Inflammatory macrophage treated with lipopolysaccharide for 4 hours (primary cell): ENCODE data around the gene GCLM.
A peak's percentile ranks its signal among the peaks of the same experiment; 100 is the strongest.
"Not testable (repeated sequence)": the region's sequence is repeated elsewhere in the genome, so short reads cannot be mapped to it uniquely, and the experiment has no call there.

Experiments used
- DNase-seq: peaks from one replicate; pipeline ENCODE4 v3.0.0-alpha.2; 2020

The GCLM gene

GRCh38 chr1:93882269-93882668 is 27.0 kb downstream of the GCLM start:
- DNase-seq: no peak

DNA sequence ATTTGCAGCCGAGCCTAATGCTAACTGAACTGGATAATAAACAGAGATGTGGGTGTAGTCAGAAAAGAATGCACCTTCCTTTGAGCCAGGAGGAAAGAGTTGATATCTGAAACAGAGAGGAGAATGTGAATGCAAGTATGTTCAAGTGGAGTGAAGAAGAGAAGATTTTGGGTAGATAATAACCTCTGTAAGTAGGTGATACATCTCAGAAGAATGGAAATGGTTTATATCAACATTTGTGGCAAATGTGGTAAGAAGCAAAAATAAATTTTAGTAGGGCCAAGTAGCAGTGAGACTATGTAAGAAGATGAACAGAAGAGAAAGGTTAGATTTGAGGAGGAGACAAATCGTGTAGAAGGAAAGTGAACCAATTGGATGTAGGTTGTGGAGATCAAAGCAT is 28.5 kb downstream of the GCLM start:
- DNase-seq: no peak

DNA sequence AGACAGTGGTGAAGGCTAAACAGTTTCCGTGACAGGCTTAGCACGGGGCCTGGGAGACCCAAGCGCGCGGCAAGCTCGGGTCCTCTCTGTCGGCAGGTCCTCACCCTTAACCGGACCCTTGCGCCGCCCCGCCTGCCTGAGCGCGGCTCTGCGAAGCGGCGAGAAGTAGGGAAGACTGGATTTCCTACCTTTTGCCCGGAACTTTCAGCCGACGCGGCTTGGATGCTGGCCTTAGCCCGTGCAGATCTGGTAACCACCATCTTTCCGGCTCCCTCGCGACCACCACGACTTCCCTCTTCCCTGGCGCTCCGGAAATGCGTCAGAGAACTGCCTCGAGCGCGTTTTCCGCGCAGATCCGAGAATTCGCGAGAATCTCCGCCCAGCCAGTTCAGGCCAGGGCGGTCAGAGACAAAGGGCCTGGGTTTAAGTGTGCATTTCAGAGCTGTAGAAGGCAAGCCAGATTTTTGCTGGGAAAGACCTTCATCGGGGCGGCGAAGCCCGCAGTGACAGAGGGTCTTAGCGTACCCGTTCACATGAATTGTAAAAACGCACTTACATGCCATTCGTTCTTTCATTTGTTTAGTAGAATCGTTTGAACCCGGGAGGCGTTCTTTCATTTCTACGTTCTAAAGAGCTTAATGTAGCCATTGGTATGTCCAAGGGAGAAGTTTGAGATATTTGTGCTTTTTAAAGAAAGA is 30.2 kb downstream of the GCLM start, which contains the start of gene DNTTIP2:
Gene DNTTIP2 (minus strand): TSS at position 318 of the 698 bp plus-strand sequence. CDS start 58 bp downstream, at position 260.
- peak; percentile 91 for DNase-seq

DNA sequence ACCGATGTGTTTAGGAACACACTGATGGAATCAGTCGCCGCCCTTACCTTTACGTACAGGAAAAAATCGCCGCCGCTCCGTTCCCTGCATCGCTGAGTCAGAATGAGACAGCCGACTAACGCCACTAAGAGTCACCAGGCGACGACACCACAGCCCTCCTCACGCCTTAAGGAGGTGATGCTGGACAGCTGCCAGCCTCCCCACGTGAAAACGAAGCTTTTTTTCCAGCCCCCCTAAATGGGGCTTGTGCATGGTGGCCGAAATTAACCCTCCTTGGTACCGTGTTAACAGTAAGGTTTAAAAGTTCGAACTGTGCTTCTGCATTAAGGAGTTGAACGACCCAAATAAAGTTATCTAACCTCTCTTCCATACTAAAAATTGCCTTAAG is 30.7 kb downstream of the GCLM start:
- peak; percentile 80 for DNase-seq

GRCh38 chr1:93877529-93877928 is 31.7 kb downstream of the GCLM start:
- DNase-seq: no peak

GRCh38 chr1:93876244-93876643 is 33.0 kb downstream of the GCLM start:
- peak; percentile 29 for DNase-seq

- DNase-seq: peak; percentile 33
Observed at GRCh38 chr1:93874025-93874651, 35.1 kb downstream of the GCLM start.

DNA sequence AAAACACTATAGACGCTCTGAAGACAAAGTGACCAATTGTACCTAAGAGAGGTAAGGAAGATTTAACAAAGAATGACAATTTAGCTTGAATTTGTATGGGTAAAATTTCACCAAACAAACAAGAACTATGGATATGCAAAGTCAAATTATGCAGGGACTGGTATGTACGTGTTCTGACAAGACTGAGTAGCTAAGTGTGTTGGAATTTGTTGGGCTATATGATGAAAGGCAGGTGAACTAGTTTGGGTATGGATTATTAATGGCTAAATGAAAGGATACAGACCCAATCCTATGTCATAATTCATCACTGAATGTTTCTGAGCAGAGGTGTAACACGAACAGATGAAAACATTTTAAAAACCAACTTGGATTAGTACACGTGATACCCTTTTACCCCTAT is 37.9 kb downstream of the GCLM start:
- no peak for DNase-seq

DNA sequence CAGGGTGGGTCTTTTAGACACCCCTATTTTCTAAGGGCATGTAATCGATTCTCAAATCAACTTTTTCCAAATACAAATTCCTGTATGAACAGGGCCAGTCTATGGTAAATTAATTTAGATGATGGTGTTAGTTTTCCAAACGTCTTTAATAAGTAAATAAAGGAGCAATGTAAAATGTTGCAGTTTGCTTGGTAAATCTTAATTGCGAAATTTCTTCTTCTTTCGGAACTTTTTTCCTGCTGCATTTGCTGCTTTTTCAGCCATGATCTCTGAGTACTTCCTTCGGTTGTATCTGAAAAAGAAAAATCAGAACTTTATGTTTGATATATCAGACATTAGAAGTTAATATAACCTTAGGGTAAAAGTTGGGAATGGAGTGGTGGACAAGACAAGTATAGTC is 39.6 kb downstream of the GCLM start:
- DNase-seq: no peak

- not testable (repeated sequence) for DNase-seq
Observed at GRCh38 chr1:93868492-93868891, 40.7 kb downstream of the GCLM start.

GRCh38 chr1:93865253-93865652 is 44.0 kb downstream of the GCLM start:
- no peak for DNase-seq

DNA sequence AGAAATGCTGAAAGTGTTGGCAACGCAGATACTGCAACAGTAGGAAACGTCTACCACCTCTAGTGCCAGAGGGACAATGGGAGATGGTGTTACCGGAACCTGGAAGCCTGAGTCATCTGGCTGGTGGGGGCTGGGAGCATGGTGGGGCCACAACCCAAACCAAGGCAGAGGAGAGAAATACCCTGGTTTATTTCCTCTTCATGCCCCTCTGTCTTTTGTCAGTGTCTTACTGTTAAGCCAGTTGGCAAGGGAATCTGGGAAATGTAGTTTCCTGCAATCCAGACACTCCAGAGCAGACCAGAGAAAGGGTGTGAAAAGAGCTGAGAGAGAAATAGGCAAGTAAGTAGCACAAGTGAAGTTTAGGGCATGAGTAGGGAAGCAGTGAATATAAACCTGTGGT is 45.1 kb downstream of the GCLM start:
- DNase-seq: no peak

DNA sequence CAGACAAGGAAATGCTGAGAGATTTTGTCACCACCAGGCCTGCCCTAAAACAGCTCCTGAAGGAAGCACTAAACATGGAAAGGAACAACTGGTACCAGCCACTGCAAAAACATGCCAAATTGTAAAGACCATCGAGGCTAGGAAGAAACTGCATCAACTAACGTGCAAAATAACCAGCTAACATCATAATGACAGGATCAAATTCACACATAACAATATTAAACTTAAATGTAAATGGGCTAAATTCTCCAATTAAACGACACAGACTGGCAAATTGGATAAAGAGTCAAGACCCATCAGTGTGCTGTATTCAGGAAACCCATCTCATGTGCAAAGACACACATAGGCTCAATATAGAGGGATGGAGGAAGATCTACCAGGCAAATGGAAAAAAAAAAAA is 51.6 kb downstream of the GCLM start:
- not testable (repeated sequence) for DNase-seq

DNA sequence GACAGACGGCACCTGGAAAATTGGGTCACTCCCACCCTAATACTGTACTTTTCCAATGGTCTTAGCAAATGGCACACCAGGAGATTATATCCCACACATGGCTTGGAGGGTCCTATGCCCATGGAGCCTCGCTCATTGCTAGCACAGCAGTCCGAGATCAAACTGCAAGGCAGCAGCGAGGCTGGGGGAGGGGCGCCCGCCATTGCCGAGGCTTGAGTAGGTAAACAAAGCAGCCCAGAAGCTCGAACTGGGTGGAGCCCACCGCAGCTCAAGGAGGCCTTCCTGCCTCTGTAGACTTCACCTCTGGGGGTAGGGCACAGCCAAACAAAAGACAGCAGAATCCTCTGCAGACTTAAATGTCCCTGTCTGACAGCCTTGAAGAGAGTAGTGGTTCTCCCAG is 53.2 kb downstream of the GCLM start:
- DNase-seq: not testable (repeated sequence)

- no peak for DNase-seq
Observed at GRCh38 chr1:93853940-93854339, 55.3 kb downstream of the GCLM start.

DNA sequence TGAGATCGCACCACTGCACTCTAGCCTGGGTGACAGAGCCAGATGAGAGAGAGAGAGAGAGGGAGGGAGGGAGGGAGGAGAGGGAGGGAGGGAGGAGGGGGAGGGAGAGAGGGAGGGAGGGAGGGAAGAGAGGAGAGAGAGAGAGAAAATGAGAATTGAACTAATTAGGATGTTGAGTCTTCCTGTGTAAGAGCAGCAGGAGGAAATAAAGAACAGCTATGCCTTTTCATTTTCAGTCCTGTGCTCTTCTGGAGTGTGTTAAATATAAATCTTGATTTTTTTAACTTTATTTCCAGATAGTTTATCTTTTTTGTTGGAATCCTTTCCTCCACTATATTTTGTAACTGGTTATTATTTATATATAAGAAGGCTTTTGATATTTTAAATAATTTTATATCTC is 57.4 kb downstream of the GCLM start:
- DNase-seq: no peak

- DNase-seq: no peak
Observed at GRCh38 chr1:93851327-93851712, 57.9 kb downstream of the GCLM start.

GRCh38 chr1:93850687-93851326 is 58.4 kb downstream of the GCLM start:
- DNase-seq: peak; percentile 34

DNA sequence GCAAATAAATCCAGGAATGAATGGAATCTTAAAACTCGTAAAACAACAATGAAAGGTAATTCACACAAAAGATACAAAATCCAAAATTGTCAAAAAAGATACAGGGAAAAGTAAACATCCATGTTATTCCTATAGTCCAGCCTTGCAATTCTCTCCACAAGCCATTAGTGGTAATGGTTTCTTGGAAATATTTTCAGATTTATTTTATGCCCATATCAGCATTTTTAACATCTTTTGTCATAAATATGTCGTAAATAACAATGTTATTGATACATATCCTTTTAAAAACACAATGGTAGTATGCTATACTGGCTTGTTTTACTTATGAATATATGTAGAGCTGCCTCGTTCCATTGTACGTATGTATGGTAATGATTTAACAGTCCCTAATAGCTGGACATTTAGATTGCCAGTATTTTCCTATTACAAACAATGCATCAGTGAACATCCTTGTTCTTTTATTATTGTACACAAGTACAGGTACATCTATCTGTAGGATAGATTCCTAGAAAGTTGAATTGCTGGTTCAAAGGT is 60.8 kb downstream of the GCLM start:
- no peak for DNase-seq

DNA sequence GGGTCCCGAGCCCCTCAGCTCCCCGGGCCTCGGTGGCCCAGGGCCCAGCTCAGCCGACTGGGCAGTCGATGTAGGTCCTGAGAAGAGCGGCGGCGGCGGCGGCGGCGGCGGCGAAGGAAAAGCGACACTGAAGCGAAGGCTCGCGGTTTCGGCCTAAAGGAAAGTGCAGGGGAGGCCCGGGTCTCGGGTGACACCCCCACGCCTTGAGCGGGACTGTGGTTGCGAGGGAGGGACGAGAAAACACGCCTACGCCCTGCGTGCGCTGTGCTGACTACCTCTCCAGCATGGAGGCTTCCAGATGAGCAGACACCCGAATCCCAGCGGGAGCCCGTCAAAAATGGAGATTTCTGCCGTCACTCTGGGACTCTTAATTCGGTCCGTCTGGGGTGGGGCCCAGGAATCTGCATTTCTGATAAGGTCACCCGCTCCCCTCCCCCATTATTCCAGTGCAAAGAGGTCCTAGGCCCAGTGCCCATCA is 61.4 kb downstream of the GCLM start:
- peak; percentile 66 for DNase-seq

DNA sequence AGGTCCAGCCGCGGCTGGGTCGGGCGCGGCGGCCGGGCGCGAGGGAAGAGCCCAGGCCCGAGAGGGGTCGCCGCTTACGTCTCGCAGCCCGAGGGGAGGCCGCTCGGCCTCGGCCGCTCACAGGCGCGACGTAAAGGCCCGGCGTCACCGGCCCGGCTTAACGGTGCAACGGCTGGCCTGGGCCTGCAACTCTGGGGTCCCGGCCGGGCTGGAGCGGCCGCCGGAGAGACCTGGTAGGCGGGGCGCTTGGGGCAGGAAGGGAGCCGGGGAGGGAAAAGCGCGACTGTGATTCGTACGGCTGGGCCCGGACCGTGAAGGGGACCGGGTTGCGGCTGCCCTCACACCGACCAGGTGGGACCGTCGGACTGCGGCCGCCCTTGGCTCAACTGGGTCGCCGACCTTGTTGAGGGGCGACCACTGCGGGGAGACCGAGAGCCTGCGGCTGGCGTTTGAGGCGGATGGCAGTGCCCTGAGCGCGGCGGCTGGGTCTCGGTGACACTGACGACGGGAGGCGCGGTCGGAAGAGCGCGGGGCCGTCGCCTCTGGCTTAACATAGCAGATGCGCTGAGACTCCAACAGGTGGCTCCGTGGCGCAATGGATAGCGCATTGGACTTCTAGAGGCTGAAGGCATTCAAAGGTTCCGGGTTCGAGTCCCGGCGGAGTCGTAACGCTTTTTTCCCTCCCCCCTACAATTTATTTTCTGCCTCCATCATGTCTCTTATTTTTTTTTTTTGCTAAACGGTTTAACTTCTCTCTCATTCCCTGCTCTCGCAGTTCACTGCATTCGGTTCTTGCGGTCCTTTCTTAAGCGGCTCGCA is 62.0 kb downstream of the GCLM start:
- DNase-seq: peak; percentile 89

GRCh38 chr1:93846206-93846991 is 62.8 kb downstream of the GCLM start:
- DNase-seq: peak; percentile 83
